Measurements from ENCODE around the gene GUCY2D.
"Not testable (repeated sequence)": the region's sequence is repeated elsewhere in the genome, so short reads cannot be mapped to it uniquely, and the experiment has no call there.

Gene GUCY2D

DNA sequence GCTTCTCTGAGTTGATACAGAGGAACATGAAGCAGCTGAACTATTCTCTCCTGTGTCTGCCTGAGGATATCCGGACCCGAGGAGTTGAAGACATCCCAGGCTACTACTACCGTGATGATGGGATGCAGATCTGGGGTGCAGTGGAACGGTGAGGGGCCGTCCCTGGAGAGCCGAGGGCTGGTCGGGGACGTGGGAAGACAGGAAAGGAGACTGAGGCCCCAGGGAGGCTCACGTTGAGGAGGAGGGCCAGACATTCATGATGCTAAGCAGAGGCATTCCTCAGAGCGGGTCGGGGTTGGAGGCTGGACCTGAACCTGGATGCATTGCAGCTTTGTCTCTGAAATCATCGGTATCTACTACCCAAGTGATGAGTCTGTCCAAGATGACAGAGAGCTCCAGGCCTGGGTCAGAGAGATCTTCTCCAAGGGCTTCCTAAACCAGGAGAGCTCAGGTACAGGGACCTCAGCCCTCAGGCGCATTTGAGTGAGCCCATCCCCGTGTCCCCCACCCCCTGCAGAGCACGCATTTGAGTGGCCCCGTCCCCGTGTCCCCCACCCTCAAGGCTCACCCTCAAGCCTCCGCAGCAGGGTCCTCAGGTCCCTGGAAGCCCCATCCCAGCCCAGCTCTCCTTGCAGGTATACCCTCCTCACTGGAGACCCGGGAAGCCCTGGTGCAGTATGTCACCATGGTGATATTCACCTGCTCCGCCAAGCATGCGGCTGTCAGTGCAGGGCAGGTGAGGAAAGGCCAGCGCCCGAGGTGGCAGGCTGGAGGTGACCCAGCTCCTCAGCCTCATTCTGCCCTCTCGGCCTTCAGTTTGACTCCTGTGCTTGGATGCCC lies 44.7 kb downstream of the GUCY2D start:
- no peak for DNase-seq

DNA sequence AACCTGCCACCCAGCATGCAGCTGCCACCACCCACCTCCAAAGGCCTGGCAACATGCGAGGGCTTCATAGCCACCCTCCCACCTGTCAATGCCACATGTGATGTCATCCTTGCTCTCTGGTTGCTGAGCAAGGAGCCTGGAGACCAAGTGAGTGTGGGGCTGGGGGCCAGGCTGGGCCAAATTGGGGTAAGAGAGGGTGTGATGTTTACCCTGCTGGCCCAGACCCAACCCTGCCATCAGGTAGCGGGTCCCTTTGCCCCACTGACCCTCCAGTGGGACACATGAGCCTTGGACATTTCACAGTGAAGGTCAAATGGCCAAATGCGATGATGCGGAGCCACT lies 45.3 kb downstream of the GUCY2D start:
- no peak for DNase-seq

DNA sequence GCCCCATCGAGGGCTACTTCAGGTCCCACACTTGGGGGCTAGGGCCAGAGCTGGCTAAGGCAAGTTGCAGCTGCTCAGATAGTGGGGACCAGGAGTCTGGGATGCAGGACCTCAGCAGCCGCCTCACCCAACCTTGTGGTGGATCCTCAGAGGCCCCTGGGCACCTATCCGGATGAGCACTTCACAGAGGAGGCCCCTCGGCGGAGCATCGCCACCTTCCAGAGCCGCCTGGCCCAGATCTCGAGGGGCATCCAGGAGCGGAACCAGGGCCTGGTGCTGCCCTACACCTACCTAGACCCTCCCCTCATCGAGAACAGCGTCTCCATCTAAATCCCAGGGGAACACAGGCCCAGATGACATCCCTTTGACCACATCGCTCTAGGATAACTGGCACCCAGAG lies 45.8 kb downstream of the GUCY2D start:
- DNase-seq: no peak

DNA sequence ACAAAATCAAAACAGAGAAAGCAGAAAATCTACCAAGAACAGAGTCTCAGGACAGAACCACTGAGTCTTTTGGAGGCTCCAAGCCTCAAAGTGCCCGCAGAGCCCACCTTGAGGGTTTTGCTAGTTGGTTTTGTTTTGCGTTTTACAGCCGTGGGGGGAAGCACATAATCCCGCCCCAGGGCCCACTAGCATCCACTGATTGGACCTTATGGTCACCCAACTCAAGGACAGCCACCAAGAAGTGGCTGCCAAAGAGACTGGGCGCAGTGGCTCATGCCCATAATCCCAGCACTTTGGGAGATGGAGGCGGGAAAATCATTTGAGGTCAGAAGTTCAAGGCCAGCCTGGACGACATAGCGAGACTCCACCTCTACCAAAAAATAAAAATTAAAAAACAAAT lies 46.3 kb downstream of the GUCY2D start:
- DNase-seq: no peak

DNA sequence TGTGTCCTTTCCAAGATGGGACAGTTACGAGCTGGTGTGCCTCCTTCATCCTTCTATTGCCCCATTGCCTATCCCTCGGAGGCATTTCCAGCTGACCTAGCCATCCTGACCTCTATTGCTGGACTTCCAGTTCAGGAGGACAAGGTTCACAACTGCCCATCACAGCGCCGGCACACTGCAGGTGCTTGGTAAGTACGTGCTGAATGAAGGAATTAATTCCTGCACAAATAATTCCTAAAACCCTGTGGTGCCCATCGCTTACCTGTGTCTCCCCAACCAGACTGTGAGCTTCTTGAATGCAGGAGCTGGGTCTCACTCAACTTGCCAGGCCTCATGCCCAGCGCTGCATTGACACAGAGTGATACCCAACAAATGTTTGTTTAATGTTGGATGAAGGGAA lies 49.4 kb downstream of the GUCY2D start:
- no peak for DNase-seq

DNA sequence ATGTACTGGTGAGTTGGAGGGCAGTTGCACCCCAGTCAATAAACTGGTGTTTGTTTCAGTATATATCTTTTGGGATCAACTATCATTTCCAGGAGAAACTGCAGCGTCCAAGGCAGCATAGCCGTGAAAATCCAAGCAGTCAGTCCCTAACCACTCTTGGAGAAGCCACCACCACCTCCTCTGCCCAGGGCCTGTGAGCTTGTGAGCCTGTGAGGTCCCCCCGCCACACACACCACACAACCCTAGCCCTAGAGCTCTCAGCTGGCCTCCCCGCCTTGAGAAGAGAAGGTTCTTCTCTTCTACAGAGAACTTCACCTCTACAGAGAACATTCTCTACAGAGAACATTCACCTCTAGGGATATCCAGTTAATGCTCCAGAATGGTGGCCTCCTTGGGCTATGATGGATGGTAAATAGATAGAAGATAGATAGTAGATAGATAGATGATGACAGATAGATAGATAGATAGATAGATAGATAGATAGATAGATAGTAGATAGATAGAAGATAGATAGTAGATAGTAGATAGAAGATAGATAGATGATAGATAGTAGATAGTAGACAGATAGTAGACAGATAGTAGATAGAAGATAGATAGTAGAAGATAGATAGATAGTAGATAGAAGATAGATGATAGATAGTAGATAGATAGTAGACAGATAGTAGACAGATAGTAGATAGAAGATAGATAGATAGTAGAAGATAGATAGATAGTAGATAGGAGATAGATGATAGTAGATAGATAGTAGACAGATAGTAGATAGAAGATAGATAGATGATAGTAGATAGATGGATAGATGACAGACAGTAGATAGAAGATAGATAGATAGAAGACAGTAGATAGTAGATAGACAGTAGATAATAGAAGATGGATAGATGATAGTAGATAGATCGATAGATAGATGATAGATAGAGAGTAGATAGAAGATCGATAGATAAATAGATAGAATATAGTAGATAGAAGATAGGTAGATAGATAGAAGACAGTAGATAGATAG lies 50.1 kb downstream of the GUCY2D start:
- no peak for DNase-seq

DNA sequence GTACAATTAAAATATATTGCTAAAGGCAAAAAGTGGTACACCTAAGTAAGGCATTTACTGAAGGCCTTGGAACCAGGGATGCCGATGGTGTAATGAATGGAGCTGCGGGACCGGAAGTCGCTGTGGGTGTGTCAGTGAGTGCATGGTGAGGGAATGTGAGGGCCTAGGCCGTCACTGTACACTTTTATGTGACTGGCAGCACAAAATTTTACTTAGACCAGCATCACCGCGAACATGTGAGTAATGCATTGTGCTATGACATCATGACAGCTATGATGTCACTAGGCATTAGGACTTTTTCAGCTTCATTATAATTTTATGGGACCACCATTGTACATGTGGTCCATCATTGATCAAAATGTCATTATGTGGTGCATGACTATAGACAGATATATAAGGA lies 51.2 kb downstream of the GUCY2D start:
- no peak for DNase-seq

DNA sequence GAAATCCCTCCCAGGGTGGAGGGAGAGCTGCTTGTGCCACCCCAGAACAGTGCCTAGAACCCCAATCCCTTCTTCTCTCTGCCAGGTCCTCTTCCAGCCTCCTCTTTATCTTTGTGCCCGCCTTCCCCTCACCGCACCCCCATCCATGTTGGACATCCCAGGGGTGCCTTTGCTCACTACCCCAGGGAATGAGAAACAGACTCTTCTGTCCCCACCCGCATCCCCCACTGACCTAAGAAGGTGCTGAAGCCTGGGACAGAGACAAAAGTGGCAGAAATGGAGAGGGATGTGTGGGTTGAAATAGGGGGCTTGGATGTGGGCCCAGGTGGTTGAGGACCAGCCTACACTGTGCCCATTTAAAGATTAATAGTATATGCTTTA lies 53.4 kb downstream of the GUCY2D start:
- no peak for DNase-seq

DNA sequence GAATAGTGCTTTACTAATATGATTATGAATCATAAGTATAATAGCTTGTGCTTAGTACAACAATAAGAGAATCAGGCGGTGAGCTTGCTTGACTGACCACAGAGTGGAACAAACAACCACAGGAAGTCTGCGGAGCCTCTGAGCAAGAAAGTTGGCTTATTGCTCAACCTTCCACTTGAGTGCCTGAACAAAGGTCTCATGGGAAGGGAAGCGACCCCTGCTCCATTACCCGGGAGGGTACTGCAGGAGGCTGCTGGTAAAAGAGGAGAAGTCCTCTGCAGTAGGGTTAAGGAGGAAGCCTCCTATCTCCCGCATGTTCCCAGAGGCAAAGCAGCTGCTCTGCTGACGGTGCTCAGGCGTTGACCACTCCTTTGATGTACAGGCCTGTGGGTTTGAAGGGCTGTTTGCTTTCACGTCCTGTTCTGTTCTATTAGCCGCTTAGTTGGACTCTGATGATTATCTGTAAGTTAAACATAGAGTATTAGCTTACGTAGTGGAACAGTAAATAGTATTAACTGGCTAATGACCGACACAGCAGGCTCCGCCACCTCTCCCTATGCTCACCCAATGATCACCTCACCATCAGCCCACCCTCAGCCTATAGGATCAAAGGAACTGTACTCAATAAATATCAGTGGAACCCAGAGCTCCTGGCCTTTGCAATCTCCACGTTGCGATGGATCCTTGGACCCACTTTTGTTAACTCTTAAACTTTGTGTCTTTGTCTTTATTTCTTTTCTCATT lies 54.0 kb downstream of the GUCY2D start:
- DNase-seq: peak; percentile 35

DNA sequence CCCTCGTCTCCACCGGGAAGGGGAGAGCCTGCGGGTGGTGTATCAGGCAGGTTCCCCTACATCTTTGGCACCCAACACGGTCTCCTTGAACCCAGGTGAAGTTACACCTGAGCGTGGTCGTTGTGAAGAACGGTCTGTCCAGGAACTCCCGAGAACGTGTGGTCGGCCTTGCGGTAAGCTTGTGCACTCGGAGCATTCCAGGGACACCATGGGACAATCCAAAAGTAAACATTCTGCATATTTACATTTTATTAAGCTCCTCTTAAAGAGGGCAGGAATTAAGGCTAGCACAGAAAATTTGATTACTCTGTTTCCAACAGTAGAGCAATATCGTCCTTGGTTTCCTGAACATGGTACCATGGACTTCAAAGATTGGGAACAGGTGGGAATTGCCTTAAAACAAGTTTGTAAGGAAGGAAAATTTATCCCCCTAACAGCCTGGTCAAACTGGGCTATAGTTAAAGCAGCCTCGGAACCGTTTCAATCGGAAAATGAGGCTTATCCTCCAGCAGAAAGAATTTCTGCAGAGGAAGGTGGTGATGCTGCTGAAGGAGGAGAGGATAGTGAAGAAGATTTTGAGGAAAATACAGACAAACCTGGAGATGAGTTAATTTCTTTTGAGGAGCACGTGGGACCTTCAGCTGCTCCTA lies 54.7 kb downstream of the GUCY2D start:
- no peak for DNase-seq

DNA sequence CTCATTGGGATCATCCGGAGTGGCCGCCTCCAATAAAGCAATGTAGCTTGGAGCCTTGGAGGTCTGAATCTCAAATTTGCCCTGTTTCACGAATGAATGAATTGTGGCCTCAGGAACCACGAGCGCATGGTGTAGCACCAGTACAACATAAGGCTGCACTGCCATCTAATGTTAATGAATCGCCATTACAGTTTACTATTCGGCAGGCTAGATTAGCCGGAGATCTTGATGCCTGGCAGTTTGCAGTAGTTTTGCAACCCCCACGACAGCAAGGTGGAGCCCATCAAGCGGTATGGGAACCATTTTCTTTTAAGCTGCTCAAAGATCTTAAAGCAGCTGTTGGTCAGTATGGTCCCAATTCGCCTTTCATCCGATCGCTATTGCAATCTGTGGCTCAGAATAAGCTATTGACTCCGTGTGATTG lies 55.3 kb downstream of the GUCY2D start:
- DNase-seq: peak; percentile 45

DNA sequence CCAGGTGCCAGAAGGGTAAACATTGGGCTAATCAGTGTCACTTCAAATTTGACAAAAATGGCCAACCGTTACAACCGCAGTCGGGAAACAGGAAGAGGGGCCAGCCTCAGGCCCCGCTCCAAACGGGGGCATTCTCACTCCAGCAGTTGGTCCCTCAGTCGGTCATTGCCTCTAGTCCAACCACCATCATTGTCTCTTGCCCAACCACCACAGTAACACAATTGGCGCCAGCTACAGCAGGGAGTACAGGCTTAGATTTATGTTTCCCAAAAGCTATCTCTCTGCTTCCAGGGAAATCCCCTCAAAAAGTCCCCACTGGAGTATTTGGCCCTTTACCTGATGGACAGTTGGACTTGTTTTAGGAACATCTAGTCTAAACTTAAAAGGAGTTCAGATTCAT lies 56.7 kb downstream of the GUCY2D start:
- DNase-seq: no peak

DNA sequence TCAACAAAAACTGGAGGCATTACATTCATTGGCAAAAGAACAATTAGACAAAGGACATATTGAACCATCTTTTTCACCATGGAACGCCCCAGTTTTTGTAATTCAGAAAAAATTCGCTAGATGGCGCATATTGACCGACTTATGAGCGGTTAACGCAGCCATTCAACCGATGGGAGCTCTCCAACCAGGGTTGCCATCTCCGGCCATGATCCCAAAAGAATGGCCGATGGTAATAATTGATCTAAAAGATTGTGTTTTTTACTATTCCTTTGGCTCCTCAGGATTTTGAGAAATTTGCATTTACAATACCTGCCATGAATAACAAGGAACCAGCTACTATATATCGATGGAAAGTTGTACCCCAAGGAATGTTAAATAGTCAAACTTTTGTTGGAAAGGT lies 57.9 kb downstream of the GUCY2D start:
- peak; percentile 55 for DNase-seq

DNA sequence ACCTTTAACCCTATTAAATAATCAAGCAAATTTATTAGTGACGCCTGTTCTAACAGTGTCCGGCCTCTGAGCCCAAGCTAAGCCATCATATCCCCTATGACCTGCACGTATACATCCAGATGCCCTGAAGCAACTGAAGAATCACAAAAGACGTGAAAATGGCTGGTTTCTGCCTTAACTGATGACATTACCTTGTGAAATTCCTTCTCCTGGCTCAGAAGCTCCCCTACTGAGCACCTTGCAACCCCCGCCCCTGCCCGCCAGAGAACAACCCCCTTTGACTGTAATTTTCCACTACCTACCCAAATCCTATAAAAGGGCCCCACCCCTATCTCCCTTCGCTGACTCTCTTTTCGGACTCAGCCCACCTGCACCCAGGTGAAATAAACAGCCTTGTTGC lies 59.4 kb downstream of the GUCY2D start:
- not testable (repeated sequence) for DNase-seq

DNA sequence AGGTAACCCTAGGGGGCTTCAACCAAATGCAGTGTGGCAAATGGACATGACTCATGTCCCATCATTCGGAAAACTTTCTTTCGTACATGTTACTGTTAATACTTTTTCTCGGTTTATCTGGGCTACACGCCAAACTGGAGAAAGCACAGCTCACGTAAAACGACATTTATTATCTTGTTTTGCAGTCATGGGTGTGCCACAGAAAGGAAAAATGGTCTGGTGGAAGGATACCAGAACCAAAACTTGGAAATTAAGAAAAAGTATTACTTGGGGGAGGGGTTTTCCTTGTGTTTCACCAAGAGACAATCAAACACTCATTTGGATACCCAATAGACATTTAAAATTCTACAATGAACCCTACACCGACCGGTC lies 60.0 kb downstream of the GUCY2D start:
- DNase-seq: no peak

DNA sequence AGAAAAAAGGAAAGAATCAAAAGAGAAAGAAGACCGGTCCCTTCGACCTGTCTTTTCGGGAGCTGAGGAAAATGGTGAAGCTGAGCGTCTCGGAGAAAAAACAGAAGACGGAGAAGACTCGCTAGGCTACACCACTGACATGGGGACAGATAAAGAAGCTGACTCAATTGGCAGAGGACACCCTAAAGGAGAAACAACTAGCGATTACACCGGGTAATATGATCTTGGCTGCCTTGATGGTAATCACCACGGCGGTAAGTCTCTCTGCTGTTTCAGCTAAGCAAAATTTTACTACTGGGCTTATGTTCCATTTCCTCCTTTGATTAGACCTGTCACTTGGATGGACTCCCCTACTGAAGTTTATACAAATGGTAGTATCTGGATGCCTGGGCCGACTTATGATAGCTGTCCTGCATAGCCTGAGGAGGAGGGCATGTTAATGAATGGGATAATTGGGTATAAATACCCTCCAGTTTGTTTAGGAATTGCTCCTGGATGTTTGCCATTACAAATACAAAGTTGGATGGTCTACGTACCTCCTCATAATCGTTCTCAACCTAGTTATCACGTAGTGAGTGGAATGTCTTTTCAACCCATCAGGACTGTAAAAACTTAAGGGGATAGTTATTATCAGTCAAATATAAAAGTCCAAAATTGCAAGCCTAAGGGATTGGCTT lies 60.5 kb downstream of the GUCY2D start:
- DNase-seq: no peak

DNA sequence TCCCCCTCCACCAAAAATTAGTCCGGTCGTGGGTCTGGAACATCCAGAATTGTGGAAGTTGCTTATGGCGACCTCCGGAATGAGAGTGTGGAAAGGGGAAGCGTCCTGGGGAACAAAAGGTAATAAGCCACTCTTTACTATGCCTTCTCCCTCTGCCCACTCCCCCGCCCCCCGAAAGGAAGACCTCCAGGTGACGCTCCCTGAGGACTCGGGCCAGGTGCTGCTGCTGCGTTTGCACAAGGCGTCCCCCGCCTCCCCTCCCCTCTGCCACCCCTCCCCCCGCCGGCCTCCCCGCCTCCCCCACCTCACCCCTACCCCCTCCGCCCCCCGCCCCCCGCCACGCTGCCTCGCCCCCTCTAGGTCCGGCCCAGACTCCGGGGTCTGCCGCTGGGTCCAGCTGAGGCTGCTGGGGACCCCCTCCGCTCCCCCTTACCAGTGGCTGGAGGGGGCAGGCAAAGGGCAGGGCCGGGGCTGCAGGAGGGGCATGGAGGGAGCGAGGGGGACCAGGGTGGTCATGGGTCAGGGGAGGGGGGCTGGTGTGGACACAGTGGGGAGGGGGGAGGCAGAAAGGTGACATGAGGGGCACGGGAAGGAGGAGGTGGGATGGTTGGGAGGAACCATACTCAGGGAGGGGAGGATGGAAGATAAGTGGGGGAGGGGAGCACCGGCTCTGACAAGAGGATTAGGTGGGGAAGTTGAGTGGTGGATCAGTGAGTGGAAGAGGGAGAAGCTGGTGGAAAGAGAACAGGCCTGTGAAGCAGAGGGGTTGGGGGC lies 61.5 kb downstream of the GUCY2D start:
- DNase-seq: no peak

DNA sequence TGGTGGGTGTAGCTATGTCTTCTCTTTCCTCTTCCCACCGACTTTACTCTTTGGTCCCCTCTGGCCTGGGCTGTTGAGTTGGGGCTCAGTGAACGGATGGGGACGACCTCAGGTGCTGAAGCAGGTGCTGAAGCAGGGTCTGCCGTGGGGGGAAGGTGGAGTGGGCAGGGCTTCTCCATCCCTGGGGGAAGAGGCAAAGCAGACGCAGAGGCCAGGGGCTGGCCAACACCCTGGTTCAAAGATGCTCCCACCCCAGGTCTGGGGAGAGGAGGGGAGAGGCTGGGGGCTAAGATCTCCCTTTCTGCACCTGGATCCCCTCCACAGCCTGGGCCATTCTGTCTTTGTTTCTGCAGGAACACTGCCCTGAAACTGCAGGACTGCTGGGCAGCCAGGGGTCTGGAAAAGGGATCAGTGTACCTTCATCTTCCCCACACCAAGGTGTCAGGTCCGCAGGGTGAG lies 62.2 kb downstream of the GUCY2D start:
- DNase-seq: no peak

DNA sequence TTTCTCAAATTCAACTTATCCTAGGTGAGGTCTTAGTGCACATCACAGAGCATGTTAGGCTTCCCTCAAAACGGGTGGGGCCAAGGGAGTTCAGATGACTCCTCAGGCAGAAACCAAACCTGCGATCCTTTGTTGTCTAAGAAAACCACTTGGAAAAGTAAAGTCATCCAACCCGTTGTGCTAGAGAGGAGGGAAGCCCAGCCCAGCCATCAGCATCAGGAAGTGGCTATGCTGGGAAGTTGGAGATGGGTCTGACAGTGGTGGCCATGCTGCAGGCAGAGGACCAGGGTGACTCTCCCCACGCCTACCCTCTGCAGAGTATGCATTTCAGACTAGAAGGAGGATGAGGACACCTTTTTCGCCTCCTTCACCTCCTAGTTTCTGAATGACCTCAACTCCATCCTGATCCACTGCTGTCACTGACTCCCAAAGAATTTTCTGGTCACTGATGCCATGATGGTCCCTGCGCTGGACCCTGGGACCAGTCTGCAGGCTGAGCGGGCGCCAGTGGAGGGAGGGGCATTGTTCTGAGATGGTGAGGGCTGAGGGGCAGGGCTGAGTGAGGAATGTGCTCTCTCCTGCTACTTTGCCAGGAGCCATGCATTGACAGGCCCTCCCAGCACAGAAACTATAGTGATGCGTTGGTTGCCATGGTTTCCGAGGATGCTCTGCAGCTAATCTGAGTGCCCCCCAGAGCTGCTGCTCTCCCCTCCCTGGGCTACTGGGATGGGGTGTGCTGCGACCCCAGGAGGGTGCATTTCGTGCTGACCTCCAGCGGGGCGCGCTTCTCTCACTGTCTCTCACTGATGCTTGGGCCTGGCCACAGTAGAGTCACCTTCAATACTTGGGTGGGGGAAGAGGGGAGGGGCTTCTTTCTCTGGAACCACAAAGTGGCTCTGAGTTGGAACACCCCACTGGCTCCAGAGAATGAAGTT lies 64.7 kb downstream of the GUCY2D start:
- DNase-seq: no peak

DNA sequence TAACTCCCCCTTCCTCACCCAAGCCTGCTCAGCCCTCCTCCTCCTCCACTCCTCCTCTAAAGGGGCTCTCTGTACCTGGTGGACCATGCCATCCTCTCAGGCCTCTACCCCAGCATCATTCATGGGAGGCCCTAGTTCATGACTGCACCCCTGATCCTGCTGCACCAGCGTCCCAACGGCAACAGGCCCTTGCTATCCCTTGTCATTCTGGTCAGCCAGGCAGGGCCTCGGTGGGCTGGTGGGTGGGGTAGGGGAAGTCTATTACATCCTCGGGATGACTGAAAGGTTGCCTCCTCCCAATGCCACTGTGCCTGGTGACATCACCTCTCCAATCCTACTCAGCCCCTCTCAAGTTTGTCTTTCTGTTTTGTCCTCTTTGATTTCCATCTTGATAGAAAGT lies 65.4 kb downstream of the GUCY2D start:
- DNase-seq: no peak

Data from activated naive CD4-positive, alpha-beta T cell treated with Interleukin-2 at 50 U/mL for 16 hours (primary cell).